ENCODE results near the gene USP13.

DNA sequence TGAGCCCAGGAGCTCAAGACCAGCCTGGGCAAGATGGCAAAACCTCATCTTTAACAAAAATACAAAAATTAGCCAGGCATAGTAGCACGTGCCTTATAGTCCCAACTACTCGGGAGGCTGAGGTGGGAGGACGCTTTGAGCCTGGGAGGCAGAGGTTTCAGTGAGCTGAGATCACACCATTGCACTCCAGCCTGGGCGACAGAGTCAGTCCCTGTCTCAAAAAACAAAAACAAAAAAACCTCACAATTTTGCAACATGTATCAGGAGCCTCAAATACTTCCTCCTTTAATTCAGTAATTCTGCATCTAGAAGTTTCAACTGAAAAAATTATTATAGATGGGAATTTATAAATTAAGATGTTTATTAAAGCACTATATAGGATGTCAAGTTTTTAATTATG lies 49.5 kb upstream of the USP13 start:
- TF ChIP-seq POLR2A (IDR thresholded peaks at IDR 0.05; ENCODE audit: low read length) (no peak), GATA1 (IDR thresholded peaks at IDR 0.05; ENCODE audit: low read depth, low read length) (no peak)

All from erythroblast (primary cell).